Stomach (tissue), 4 donors: ENCODE results near the gene B4GALT4.

Experiments used
- CTCF ChIP-seq, 7 experiments: fragments of 450-650 bp in 4 of 7; fragments of 200-600 bp in 3 of 7; sonication (generic) in 3 of 7; IDR thresholded peaks; one replicate each; pipeline ENCODE4 v1.5.1; 2016 to 2019; ENCODE audit warnings: antibody characterized with exemption in 7 of 7, control low read depth in 2 of 7, mild to moderate bottlenecking in 1 of 7
- POLR2A ChIP-seq, 4 donors: fragments of 450-650 bp; IDR thresholded peaks; one replicate each; pipeline ENCODE4 v1.6.1; 2016; ENCODE audit warnings: antibody characterized with exemption in 4 of 4, control low read depth in 2 of 4, mild to moderate bottlenecking in 1 of 4, moderate library complexity in 1 of 4

DNA sequence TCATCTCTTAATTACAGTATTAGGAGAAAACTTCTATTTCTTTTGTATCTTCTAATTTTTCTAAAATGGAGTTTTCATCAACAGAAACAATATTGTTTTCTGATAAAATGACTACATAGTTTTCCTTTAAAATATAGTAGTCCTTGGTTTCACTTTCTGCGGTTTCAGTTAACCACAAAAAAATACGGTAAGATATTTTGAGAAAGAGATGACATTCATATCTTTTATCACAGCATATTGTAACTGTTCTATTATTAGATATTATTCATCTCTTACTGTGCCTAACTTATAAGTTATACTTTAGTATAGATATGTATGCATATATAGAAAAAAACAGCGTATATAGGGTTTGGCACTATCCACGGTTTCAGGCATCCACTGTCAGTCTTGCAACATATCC lies 2.3 kb downstream of the B4GALT4 start:
- TF ChIP-seq POLR2A (IDR thresholded peaks at IDR 0.05) = no peak
- TF ChIP-seq CTCF (IDR thresholded peaks at IDR 0.05) = no peak
